GM23338 (cell line): ENCODE measurements around the gene NDE1. TPM values are rescaled to one million over a fixed set of nuclear protein-coding genes. Genes with fewer than 3 reads are reported as not detected.

Source experiments
- ATAC-seq: fragments of 200-7000 bp; cut with Tn5 transposase; 3 replicates; pipeline ENCODE4 v1.9.1; 2020
- DNase-seq: peaks from one replicate; pipeline ENCODE4 v3.0.0-alpha.2; 2015; ENCODE audit warnings: low spot score
- H2AFZ ChIP-seq: fragments of 200-600 bp; sonication (generic); 2 replicates; pipeline ENCODE4 v1.8.0; 2016; ENCODE audit warnings: antibody characterized with exemption, mild to moderate bottlenecking, moderate library complexity
- H3F3A ChIP-seq: fragments of 200-600 bp; sonication (generic); replicated peaks from 2 replicates; pipeline ENCODE4 v1.8.0; 2017; ENCODE audit warnings: antibody characterized with exemption, mixed run types, low read depth
- H3K27ac ChIP-seq: fragments of 200-600 bp; sonication (generic); 2 replicates; pipeline ENCODE4 v1.6.1; 2016; ENCODE audit warnings: low read depth
- H3K27me3 ChIP-seq: fragments of 200-600 bp; sonication (generic); 2 replicates; pipeline ENCODE4 v1.8.0; 2016; ENCODE audit warnings: mild to moderate bottlenecking, mixed run types, moderate library complexity; ENCODE audit not compliant: insufficient read depth
- H3K36me3 ChIP-seq: fragments of 200-600 bp; sonication (generic); 2 replicates; pipeline ENCODE4 v1.8.0; 2016; ENCODE audit warnings: mild to moderate bottlenecking; ENCODE audit not compliant: insufficient read depth
- H3K4me1 ChIP-seq: fragments of 200-600 bp; sonication (generic); 2 replicates; pipeline ENCODE4 v1.8.0; 2016; ENCODE audit warnings: mild to moderate bottlenecking, moderate library complexity; ENCODE audit not compliant: insufficient read depth
- H3K4me2 ChIP-seq: fragments of 200-600 bp; sonication (generic); 2 replicates; pipeline ENCODE4 v1.7.1; 2017; ENCODE audit warnings: mixed run types
- H3K4me3 ChIP-seq: fragments of 200-600 bp; sonication (generic); 2 replicates; pipeline ENCODE4 v1.6.1; 2016; ENCODE audit warnings: mixed run types
- H3K79me2 ChIP-seq: fragments of 200-600 bp; sonication (generic); replicated peaks from 2 replicates; pipeline ENCODE4 v1.8.0; 2017; ENCODE audit warnings: mild to moderate bottlenecking; ENCODE audit not compliant: insufficient read depth
- H3K9me2 ChIP-seq: fragments of 200-600 bp; sonication (generic); 2 replicates; pipeline ENCODE4 v1.8.0; 2017; ENCODE audit not compliant: insufficient read depth
- H4K20me1 ChIP-seq: fragments of 200-600 bp; sonication (generic); replicated peaks from 2 replicates; pipeline ENCODE4 v1.8.0; 2017; ENCODE audit warnings: mild to moderate bottlenecking; ENCODE audit not compliant: insufficient read depth
- H3K27ac Mint-ChIP-seq: 2 replicates; pipeline ENCODE4 v1.8.0; 2020; ENCODE audit warnings: inconsistent platforms, mild to moderate bottlenecking, moderate library complexity, mixed read lengths
- H3K27me3 Mint-ChIP-seq: 3 replicates; pipeline ENCODE4 v1.8.0; 2022; ENCODE audit warnings: low read depth, mild to moderate bottlenecking, moderate library complexity, mixed read lengths, inconsistent platforms; ENCODE audit not compliant: insufficient read depth, poor library complexity
- H3K36me3 Mint-ChIP-seq: 3 replicates; pipeline ENCODE4 v1.8.0; 2021; ENCODE audit warnings: low read depth, mild to moderate bottlenecking, inconsistent platforms, moderate library complexity, mixed read lengths
- H3K4me1 Mint-ChIP-seq: 3 replicates; pipeline ENCODE4 v1.8.0; 2020; ENCODE audit warnings: mild to moderate bottlenecking, inconsistent platforms, mixed read lengths
- H3K4me3 Mint-ChIP-seq: 3 replicates; pipeline ENCODE4 v1.8.0; 2021; ENCODE audit warnings: moderate library complexity, mild to moderate bottlenecking, inconsistent platforms, mixed read lengths
- H3K9me3 Mint-ChIP-seq: 3 replicates; pipeline ENCODE4 v1.8.0; 2020; ENCODE audit warnings: moderate library complexity, mild to moderate bottlenecking, inconsistent platforms, mixed read lengths
- EZH2 ChIP-seq: fragments of 200-600 bp; sonication (generic); IDR thresholded peaks from one replicate; pipeline ENCODE4 v1.8.0; 2017; ENCODE audit warnings: antibody characterized with exemption, mild to moderate bottlenecking, low read depth; ENCODE audit not compliant: unreplicated experiment
- EZH2phosphoT487 ChIP-seq: fragments of 200-600 bp; sonication (generic); IDR thresholded peaks from one replicate; pipeline ENCODE4 v1.8.1; 2018; ENCODE audit warnings: antibody characterized with exemption; ENCODE audit not compliant: unreplicated experiment
- POLR2AphosphoS5 ChIP-seq: IDR thresholded peaks from 2 replicates; pipeline ENCODE4 v1.6.1; 2016; ENCODE audit warnings: antibody characterized with exemption, low read depth
- ZNF331 ChIP-seq: fragments of 250-450 bp; sonication (Bioruptor Pico); IDR thresholded peaks from 2 replicates; pipeline ENCODE4 v1.5.0; 2020; ENCODE audit warnings: low read depth, mild to moderate bottlenecking, moderate library complexity
- polyA plus RNA-seq: library from polyadenylated mRNA; unstranded; fragments of >200 nt; fragmentation: Nextera tagmentation; extraction: Ambion mirVana; gene quantifications from 2 replicates; pipeline ENCODE4 v1.2.1, GENCODE V29; 2016
- total RNA-seq: library from RNA; depleted of rRNA; stranded (reverse); fragments of >200 nt; shearing (Covaris generic); gene quantifications from 2 replicates; pipeline ENCODE4 v1.2.3, GENCODE V29; 2014
- TF ChIP-seq, protein P1 (sequence below): IDR thresholded peaks from 2 replicates; pipeline ENCODE4 v1.6.1; 2016; ENCODE audit warnings: antibody characterized with exemption
- TF ChIP-seq, protein P2 (sequence below): IDR thresholded peaks from one replicate; pipeline ENCODE4 v1.6.1; 2018; ENCODE audit warnings: antibody characterized with exemption; ENCODE audit not compliant: unreplicated experiment
- TF ChIP-seq, protein P3 (sequence below), 2 experiments: fragments of 200-600 bp in 1 of 2; sonication (generic) in 1 of 2; conservative IDR thresholded peaks; 2 replicates each; pipeline versions ENCODE4 v1.5.1 to v1.6.1; 2016 to 2017; ENCODE audit warnings: antibody characterized with exemption in 2 of 2, low read depth in 2 of 2, mild to moderate bottlenecking in 2 of 2, moderate library complexity in 1 of 2

Gene NDE1
- total and polyA plus RNA-seq, 2 experiments from 2014 or later = 13.0 to 22.9 TPM

DNA sequence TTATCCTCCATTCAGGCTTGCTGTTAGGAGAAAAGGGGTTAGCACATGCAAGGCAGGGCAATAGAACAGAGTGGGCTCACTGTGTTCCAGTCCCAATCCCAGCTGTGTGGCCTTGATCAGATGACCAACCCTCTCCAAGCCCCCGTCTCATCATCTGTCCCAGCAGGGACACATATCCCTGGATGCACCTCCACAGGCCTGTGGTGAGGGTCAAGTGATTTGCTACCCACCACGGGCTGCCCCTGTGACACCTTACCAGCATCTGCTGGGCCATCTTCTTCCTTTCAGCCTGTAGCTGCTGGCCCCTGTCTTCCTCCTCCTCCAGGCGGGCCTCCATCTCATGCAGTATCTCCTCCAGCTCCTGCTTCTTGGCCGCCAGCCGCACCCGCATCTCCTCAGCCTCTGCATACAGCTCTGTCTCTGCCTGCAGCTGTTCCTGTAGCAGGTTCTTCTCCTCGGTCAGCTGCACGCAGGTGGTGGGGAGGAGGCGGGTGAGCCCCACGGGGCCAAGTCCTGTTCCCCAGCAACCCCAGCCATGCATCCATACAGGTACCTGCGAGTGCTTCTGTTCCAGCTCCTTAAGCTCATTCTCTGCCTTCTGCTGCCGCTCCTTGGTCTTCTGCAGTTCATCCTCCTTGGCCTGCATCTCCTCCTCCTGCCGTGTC, 91.3 kb downstream of the NDE1 start:
- no peak overlapping the region for H3K4me3 ChIP-seq
- Mint-ChIP-seq H3K27ac (no peak overlapping the region), H3K4me1 (peaks cover 5% of the 10 kb centered on the region), H3K4me3 (no peak overlapping the region), H3K36me3 (no peaks in the 10 kb centered on the region), H3K27me3 (peaks cover 3% of the 10 kb centered on the region), H3K9me3 (no peaks in the 10 kb centered on the region; the same call in 2 of the 3 replicates)
- H3K79me2 ChIP-seq = no peaks in the 10 kb centered on the region
- H3K27ac ChIP-seq = no peak overlapping the region
- no peaks in the 10 kb centered on the region for H3F3A ChIP-seq
- H3K36me3 ChIP-seq = no peaks in the 10 kb centered on the region
- no peak for TF ChIP-seq EZH2
- TF ChIP-seq, protein P1, sequence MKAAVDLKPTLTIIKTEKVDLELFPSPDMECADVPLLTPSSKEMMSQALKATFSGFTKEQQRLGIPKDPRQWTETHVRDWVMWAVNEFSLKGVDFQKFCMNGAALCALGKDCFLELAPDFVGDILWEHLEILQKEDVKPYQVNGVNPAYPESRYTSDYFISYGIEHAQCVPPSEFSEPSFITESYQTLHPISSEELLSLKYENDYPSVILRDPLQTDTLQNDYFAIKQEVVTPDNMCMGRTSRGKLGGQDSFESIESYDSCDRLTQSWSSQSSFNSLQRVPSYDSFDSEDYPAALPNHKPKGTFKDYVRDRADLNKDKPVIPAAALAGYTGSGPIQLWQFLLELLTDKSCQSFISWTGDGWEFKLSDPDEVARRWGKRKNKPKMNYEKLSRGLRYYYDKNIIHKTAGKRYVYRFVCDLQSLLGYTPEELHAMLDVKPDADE = no peak
- no peaks in the 10 kb centered on the region for H3K4me1 ChIP-seq
- no peak overlapping the region for H3K4me2 ChIP-seq
- H3K27me3 ChIP-seq = no peaks in the 10 kb centered on the region
- no peak for ATAC-seq
- no peaks in the 10 kb centered on the region for H3K9me2 ChIP-seq
- DNase-seq = no peak
- no peaks in the 10 kb centered on the region for H4K20me1 ChIP-seq
- H2AFZ ChIP-seq = no peak overlapping the region

DNA sequence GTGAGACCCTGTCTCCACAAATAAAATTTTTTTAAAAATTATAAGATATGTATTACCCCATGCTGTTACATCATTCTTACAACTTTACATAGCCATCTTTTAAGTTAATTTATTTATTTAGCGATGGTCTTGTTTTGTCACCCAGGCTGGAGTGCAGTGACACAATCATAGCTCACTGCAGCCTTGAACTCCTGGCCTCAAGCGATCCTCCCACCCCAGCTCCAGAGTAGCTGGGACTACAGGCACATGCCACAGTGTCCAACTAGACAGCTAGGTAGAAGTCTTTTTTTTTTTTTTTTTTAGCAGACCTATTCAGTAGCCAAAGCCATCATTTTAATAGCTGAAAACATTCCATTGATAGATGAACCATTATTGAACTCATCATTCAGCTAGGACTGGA, 92.7 kb downstream of the NDE1 start:
- Histone ChIP-seq H3K79me2 (no peaks in the 10 kb centered on the region), H3K4me1 (no peaks in the 10 kb centered on the region), H3K27me3 (no peaks in the 10 kb centered on the region), H3K4me3 (no peak overlapping the region), H4K20me1 (no peaks in the 10 kb centered on the region), H3K36me3 (no peaks in the 10 kb centered on the region), H3K9me2 (no peaks in the 10 kb centered on the region), H3F3A (no peaks in the 10 kb centered on the region), H3K27ac (no peak overlapping the region), H2AFZ (no peak overlapping the region), H3K4me2 (no peak overlapping the region)
- DNase-seq = no peak
- Mint-ChIP-seq H3K36me3 (no peaks in the 10 kb centered on the region), H3K9me3 (no peaks in the 10 kb centered on the region), H3K27ac (no peak overlapping the region), H3K4me3 (no peak overlapping the region), H3K4me1 (no peaks in the 10 kb centered on the region), H3K27me3 (peaks cover 2% of the 10 kb centered on the region)
- no peak for ATAC-seq
- no peak for TF ChIP-seq EZH2phosphoT487
- TF ChIP-seq, protein P2, sequence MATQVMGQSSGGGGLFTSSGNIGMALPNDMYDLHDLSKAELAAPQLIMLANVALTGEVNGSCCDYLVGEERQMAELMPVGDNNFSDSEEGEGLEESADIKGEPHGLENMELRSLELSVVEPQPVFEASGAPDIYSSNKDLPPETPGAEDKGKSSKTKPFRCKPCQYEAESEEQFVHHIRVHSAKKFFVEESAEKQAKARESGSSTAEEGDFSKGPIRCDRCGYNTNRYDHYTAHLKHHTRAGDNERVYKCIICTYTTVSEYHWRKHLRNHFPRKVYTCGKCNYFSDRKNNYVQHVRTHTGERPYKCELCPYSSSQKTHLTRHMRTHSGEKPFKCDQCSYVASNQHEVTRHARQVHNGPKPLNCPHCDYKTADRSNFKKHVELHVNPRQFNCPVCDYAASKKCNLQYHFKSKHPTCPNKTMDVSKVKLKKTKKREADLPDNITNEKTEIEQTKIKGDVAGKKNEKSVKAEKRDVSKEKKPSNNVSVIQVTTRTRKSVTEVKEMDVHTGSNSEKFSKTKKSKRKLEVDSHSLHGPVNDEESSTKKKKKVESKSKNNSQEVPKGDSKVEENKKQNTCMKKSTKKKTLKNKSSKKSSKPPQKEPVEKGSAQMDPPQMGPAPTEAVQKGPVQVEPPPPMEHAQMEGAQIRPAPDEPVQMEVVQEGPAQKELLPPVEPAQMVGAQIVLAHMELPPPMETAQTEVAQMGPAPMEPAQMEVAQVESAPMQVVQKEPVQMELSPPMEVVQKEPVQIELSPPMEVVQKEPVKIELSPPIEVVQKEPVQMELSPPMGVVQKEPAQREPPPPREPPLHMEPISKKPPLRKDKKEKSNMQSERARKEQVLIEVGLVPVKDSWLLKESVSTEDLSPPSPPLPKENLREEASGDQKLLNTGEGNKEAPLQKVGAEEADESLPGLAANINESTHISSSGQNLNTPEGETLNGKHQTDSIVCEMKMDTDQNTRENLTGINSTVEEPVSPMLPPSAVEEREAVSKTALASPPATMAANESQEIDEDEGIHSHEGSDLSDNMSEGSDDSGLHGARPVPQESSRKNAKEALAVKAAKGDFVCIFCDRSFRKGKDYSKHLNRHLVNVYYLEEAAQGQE = no peak
- TF ChIP-seq ZNF331 (CRISPR knock-in tag) = no peak
- TF ChIP-seq, protein P3, sequence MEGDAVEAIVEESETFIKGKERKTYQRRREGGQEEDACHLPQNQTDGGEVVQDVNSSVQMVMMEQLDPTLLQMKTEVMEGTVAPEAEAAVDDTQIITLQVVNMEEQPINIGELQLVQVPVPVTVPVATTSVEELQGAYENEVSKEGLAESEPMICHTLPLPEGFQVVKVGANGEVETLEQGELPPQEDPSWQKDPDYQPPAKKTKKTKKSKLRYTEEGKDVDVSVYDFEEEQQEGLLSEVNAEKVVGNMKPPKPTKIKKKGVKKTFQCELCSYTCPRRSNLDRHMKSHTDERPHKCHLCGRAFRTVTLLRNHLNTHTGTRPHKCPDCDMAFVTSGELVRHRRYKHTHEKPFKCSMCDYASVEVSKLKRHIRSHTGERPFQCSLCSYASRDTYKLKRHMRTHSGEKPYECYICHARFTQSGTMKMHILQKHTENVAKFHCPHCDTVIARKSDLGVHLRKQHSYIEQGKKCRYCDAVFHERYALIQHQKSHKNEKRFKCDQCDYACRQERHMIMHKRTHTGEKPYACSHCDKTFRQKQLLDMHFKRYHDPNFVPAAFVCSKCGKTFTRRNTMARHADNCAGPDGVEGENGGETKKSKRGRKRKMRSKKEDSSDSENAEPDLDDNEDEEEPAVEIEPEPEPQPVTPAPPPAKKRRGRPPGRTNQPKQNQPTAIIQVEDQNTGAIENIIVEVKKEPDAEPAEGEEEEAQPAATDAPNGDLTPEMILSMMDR (conservative IDR thresholded peaks at IDR 0.05; ENCODE audit: low read depth in 2 of 2) = no peak
- no peak for TF ChIP-seq POLR2AphosphoS5
